SW 1271 (cell line): ENCODE data around the gene ATF3.
"Not testable (repeated sequence)": the region's sequence is repeated elsewhere in the genome, so short reads cannot be mapped to it uniquely, and the experiment has no call there.

Source experiments
- DNase-seq, 2 experiments: peaks; one replicate each; lab custom pipeline; 2025; lab: John Stamatoyannopoulos, UW

Gene ATF3

DNA sequence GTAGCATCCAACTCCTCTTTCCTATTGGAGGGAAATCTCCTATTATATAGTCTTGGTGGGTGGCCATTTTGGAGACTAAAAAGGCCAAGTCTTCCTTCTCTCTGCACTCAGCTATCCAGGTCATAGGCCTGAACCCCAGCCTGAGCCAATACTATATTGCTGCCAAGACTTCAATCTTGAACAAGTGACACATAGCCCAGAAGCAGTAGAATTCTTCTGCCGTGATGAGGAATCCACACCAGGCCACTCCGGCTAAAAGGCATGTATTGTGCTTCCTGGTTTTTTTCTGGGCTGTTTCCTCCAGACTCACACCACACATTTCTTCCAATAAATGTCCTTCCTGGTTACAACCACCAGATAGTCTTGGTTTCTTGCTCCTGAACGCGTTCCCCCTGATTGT is 43.0 kb downstream of the ATF3 start:
- DNase-seq = no peak

DNA sequence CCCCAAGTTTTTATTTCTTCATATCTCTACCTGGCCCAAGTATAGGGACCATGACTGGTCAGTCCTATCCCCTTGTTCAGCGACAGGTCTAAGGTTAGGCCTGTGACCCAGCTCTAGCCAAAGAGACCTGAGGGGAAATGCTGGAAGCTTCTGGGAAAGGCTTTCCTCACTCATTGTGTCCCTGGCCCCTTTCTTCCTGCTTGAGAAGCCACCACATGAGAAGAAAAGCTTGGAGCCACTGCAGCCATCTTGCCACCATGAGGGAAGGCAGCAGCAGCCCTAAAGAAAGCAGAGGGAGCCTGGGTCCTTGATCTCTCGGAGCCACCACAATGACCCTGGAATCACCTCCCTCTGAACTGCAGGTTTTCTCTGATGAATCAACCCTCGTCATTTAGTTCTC is 43.4 kb downstream of the ATF3 start:
- no peak for DNase-seq

DNA sequence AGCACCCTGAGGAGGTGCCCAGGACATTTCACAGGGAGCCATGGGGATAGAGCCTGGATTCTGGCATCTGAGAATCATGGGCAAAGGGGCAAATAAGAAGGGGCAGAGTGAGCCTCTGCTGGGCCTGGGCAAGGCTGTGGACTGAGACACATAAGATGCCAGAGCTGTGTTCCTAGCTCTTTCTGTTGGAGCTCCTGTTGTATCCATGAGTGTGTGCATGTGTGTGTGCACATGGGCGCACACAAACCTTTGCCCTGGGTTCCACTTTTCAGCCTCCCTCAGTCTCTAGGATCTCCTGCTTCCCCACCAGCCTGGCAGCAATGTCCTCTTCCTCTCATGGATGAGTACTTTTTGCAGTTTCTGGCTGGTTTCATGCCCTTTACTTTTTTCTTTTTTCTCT is 44.0 kb downstream of the ATF3 start:
- no peak for DNase-seq

DNA sequence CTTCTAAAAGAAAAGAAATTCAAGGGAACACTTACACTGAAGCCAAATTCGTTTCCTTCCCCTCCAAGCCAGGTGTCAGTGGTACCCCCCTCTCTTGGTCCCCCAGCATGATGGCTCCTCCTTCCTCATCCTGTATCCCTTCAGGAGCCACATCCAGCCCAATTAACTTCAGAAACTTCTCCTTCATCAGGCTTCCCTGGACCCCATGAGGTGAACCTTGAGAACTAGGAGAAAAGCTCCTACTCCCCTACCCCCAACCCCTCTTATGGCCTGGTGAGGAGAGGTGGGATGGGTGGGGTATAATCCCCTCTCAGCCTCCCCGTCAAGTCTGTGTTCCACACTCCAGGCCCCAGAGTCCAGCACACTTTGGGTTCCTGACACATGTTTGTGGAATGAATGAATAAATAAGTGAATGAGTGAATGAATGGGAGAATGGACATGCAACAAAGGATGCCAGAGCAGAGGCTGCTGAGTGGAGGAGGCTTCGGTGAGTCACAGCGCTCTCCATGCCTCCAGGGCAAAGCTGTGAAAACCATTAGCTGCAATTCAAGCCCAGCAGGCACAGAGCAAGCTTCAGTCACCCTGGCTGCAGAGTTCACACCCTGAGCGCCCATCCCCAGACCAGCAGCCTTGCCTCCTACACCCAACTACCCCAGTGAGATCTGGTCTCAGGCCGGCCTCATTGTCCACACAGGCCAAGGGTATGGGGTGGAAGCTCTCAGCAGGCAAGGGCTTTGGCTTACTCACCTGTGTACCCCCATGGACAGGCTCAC is 47.3 kb downstream of the ATF3 start:
- no peak for DNase-seq

DNA sequence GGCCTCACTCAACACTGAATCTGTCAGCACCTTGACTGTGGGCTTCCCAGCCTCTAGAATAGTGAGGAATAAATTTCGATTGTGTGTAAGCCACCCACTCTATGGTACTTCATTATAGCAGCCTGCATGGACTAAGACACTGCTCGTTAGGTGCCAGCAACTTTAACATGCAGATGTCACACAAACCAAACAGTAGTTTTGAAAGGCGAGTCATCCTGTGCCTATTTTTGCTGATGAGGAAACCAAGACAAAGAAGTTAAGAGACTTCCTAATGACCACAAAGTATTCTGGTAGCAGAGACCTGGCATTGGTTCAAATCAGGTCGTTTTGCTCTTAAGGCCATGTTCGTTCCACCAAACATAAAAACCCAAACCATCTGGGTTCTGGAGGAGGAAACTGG is 48.2 kb downstream of the ATF3 start:
- DNase-seq = no peak

DNA sequence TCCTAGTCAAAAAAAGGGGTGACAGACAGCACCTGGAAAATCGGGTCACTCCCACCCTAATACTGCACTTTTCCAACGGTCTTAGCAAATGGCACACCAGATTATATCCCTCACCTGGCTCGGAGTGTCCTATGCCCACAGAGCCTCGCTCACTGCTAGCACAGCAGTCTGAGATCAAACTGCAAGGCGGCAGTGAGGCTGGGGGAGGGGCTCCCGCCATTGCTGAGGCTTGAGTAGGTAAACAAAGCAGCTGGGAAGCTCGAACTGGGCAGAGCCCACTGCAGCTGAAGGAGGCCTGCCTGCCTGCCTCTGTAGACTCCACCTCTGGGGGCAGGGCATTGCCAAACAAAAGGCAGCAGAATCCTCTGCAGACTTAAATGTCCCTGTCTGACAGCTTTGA is 49.7 kb downstream of the ATF3 start:
- not testable (repeated sequence) for DNase-seq

DNA sequence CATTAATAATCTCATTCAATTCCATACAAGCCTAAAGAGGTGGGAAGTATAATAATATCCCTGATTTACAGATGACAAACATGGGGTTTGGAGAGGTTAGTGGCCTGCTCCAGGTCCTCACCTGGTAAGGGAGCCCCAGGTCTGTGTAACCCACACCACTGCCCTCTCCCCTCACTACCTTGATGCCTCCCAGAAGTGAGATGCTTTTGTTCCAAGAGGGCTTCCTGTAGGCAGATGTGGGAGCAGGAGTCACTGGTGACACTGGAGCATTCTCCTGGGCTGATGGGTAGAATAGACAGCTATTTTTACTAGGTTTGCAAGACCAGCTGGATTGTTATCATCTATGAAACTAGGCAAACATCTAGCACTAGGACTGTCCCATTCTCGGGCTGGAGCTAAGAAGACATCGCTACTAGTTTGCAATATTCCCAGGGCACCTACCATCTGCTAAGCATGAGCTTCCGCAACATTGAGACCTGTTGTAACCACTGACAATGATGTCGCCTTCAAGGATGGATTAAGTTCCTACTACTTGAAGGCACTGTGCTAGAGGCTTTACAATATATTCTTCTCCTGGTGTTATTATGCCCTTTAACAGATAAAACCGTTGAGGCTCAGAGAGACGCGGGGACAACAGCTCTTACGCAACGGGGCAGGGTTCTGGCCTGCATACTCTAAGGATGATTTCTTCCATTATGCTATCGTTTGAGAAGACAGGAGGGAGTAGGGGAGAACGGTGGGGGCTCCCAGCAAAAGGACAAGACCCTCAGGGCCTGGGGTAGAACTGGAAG is 56.0 kb downstream of the ATF3 start:
- no peak for DNase-seq

DNA sequence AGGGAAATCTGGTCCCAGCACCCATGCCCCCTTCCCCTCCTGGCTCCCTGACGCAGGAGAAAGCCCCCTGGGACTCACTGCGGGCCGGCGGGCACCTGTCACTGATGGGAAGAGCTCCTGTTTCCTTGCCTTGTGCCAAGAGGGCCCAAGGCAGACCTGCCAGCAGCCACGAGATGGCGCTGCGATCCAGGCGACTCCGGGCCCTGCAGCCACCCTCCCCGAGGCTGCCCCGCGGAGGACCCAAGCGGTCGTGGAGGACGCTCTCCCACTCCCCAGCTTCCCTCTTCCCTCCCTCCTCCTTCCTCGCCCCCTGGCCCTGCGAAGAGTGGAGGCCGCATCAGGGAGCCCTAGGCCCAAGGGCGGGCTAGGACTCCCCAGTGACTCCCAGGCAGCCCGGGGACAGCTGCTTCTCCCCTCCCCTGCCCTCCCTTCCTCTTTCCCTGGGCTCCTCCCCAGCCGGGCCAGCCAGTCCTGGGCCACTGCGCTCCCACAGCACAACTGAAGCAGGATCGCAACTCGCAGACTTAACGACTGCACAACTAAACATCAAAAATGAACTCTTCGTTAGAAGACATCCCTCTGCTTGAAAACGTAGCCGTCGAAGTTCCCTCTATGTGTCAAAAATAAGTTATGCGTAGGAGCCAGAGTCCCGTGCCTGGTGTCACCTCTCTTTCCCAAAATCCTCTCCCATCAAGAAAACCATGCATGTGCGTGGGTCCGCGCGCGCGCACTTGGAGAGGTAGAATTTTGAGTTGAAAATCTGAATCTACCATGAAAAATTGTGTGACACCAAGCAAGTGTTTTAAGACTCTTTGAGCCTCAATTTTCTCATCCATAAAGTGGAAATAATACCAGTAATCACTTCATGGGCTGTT is 56.9 kb downstream of the ATF3 start:
- peak in 1 of 2 experiments; percentile 32 for DNase-seq

DNA sequence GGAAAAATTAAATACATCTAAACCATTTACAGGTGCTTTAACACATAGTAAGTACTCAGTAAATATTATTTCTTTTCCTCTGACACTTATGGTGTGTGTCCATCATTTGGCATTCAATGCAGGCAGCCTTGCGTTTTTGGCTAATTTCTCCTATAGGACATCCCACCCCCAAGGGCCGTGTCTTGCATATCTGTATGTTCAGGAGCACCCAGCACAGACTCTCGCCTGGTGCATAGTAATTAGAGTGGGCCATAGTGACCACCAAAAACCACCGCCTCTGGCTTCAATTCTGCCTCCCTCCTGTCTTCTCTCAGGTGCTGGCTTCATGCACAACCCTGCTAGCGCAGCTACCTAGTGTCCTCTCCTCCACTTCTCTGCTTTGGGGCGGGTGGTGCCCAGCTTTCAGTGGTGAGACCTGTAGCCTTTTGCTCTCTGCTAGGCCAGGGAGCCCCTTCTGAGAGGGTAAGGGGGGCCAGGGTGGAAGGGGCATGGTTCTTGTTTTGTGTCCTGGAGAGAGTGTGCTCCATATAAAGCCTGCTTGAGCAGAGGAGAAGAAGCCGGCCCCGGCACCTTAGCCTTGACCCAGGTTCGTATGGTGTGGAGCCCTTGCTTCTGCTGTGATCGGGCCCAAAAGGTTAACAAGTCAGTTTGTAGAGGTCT is 57.7 kb downstream of the ATF3 start:
- DNase-seq = no peak

DNA sequence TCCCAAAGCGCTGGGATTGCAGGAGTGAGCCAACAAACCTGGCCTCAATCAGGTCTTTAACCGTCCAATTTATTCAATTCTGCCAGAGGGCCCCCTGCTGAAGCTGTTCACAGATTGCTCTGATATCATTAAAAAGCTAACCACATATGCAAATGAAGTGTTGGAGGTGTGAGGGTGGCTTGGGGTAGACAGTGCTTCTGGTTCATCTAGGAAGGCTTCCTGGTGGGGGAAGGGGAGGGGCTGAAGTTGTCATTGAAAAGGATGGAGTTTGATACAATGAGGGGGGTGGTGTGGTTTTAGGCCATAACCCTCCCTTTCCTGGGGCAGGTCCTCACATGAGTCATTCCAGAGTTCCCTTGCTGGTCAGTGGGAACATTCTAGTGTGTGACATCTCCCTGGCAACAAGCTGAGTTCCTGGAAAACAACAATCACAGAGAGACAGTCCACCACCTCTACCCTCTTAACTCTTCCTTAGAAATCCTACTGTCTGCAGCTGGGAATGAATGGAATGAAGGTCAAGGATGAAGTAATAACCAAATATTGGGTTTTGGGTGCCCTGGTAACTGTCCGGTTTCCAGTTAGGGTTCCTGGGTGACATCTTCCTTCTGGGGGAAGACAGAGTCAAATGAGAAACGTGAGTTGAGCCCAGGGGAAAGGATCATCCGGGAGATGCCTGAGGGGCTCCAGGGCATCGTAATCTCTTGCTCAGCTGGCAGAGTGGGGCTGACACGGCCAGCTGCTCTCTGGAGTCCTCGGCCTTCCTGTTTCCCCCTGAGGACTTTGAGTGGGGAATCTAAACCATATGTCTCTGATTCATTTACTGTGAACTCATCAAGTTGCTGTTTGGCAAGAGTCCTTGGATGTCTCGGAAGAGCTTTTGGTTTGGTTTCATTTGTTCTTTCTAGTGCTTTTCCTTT is 58.9 kb downstream of the ATF3 start:
- DNase-seq = peak in 1 of 2 experiments; percentile 49

DNA sequence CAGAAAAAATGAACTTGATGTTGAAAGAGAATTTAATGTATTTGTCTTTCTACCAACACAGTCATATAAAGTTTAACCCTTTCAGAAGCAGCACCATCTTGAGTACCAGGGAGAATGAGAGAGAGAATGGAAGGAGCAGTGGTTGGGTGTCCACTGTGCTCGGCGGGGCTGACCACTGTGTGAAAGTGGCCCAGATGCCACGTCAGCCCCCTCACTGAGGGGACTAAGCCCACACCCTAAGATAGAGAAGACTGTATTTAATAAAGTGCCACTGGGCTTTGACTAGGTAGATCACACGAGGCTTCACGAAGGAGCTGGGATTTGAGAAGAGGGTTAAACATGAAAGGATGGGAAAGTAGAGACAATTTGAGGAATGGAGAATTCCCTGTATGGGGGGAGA is 59.9 kb downstream of the ATF3 start:
- no peak for DNase-seq

DNA sequence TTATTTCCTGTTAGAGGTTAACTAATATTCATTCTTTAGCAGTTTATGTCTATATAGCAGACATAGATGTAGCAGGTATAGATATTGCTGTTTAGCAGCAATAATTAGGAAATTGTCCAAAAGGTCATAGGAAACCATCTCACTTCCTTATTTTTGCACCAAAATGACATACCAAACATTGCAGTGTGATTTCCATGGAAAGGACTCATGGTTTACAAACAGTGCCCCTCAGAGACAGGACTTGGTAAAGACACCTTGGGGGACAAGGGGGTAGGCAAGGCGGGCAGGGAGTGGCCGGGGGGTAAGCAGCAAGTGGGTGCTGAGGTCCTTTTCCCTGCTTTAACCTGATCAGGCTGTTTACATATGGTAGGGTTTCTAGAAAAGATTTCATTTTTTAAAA is 60.5 kb downstream of the ATF3 start:
- no peak for DNase-seq

DNA sequence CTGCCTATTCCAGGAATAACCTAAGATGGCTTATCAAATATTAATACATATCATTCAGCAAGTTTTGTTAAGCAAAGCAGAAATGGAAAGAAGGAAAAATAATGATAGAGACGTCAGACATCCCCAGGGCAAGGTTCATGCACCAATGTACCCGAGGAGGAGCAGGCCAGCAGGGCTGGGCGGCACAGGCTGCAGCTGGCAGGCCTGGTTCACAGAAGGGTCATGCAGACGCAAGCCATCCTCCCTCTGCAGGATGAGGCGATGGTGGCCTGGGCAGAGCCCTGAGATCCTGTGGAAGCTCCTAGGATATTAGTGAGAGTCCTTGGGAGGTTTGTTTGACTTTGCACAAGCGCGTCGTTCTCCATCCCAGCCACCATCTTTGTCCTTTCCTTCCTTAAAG is 61.0 kb downstream of the ATF3 start:
- DNase-seq = no peak

DNA sequence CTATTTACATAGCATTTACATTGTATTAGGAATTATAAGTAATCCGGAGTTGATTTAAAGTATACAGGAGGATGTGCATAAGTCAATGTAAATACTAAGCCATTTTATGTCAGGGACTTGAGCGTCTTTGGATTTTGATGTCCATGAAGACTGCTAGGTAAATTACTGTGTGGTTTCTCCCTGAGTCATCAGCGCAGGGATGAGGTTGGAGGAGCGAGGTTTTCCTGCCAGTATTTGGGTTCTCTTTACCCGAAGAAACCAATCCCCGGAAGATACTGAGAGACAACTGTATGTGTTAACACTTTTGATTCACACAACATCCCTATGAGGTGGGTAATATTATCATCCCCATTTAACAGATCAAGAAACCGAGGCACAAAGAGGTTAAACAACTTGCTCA is 61.7 kb downstream of the ATF3 start:
- DNase-seq = no peak
